HG02981 (cell line): Measurements from ENCODE around the gene PLCB4.
"Not testable (repeated sequence)": the region's sequence is repeated elsewhere in the genome, so short reads cannot be mapped to it uniquely, and the experiment has no call there.

Experiments used
- ATAC-seq: cut with Tn5 transposase; IDR thresholded peaks from one replicate; pipeline ENCODE4 v1.9.1; 2021; ENCODE audit warnings: mild to moderate bottlenecking, moderate library complexity; ENCODE audit not compliant: unreplicated experiment

Gene PLCB4

DNA sequence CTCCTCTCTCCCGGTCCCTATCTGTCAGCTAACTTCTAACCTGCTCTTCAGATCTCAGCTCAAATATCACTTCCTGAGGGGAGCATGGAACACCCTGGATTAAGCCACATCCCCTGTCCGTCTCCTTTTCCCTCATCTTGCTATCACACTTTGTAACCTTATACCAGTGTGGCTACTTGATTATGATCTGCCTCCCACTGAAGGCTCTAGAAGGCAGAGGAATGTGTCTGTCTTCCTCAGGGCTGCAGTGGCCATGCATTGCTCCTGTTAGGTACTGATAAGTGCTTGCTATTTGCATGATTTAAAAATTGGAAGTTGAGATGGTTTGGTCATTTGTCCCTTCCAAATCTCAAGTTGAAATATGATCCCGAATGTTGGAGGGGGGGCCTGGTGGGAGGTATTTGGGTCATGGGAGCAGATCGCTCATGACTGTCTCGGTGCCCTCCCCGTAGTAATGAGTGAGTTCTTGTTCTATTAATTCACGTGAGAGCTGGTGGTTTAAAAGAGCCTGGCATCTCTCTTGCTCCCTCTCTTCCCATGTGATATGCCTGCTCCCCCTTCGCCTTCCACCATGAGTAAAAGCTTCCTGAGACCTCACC lies 71.4 kb downstream of the PLCB4 start:
- no peak for ATAC-seq

DNA sequence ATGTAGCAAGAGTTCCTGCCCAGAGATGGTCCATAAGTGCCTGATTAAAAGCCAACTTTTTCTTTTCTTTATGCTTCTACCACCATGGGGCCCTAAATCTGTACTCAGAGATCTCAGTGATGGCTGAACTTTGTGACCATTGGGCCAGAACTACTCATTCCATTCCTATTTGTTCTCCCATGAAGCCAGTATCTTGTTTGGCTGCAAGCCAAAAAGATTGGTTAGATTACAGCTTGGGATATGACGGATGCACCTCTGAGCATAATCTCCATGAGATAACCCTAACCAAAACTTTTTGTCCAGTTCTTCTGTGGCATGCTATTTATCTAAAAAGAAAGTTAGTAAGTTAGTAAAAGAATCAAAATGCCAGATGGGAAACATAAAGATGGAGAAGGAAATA lies 72.2 kb downstream of the PLCB4 start:
- ATAC-seq = no peak

DNA sequence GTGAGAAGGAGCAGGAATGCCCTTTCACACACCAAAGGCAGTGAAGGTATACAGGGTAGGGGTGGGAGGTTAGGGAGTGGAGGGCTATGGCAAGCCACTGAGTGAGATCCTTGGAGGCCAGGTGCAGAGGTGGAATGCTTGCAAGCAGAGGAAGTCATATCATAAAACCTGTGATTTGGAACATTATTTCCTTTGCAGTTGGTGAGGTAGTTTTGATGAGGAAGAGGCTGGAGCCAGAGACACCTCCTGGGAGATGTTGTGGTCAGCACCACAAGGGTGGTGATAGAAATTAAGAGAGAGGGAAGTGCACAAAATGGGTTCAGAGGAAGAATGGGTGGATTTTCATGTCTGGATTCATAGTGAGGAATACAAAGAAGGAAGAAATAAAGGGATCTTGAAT lies 73.0 kb downstream of the PLCB4 start:
- no peak for ATAC-seq

DNA sequence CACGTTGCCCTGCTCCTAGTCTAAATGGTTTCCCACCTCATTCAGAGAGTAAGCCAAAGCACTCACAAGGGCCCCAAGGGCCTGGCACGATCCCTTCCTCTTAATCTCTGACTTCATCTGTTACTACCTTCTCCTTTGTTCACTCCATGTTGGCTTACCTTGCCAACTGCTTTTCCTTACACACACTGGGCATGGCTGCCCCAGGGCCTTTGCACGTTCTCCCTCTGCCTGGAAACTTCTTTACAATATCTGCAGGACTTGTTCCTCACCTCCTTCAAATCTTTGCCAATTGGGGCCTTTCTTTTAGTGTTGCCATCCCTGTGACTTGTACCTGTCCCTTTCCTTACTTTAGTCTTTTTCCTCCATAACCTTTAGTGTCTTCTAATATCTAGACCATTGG lies 73.9 kb downstream of the PLCB4 start:
- ATAC-seq = no peak

DNA sequence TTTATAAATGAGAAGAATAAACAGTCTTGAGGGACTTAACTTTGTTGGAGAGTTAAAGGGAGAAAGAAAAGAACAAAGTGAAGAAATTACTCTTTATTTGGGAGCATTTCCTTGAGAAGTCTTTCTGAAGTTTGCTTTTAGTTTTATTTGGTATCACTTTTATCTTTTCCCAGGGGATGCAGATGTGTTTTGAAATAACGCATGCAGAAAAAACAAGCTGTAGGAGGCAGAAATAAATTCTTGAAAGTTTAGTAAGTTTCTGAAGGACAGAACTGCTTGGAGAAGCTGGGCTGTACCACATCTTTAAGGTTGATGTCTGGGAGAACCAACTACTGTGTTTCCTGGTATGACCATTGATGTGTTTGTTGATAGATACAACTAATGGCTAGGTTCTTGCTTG lies 75.0 kb downstream of the PLCB4 start:
- ATAC-seq = no peak

DNA sequence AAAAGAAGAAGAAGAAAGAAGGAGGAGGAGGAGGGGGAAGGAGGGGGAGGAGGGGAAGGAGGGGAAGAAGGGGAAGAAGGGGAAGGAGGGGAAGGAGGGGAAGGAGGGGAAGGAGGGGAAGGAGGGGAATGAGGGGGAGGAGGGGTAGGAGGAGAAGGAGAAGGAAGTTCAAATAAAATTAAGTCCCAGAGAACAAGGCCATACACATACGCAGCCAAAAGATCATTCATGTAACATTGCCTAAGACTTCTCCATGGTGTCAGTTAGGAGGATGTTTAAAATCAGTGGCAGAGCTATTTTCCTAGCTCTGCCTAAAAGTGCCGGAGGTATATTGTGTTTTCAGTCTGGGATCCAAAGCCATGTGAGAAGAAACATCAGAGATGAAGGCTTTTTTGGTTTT lies 75.8 kb downstream of the PLCB4 start:
- ATAC-seq = no peak

DNA sequence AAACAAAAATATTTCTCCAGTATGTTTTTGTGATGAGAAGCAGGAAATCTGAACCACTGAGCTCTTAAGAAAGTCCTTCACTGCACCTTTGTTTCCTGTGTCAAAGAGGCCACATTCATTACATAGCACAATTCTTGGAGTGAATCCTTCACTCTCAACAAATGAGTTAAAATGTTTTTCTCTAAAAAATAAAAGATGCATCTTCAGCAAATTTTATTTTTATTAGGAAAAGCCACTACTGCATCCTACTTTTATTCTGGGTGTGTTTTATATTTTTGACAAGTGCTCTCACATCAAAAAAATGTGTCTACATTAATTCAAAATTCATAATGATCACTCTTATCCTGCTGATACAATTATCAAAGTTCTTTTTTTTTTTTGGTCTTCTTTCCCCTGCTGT lies 76.3 kb downstream of the PLCB4 start:
- no peak for ATAC-seq

DNA sequence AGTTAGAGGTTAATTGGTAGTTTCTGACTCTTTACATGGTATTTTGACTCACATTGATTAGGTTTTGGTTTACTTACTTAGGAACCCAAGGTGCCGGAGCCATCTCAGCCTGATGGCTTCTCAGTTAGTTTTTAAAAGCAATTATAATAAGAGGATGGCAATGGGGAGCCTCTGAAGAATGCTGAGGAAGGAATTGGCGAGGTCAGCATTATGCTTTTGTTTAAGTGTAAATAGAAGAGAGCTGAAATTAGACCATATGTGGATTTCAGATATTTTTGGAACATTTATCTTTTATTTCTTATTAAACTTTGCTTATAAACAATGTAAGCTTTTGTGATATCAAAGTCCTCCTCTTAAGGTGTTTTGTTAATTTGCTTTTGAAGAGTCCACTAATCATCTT lies 77.8 kb downstream of the PLCB4 start:
- no peak for ATAC-seq

DNA sequence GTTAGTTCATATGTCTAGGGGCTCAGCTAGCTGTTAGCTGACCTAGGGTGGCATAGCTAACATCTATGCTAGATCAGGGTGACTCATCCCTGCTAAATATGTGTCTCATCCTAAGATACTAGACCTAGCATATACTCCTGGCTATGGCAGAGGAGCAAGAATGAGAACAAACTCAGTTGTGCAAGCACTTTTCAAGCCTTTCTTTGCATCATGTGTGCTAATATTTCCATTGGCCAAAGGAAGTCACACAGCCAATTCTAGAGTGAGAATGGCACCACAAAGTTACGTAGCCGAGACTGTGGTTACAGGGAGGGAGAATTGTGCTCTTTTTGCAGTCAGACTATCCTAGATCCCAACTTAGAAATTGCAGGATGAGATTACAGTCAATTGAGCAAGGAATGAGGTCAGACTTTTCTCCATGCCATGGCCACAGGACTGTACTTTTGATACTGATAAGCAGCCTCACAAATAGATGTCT lies 78.7 kb downstream of the PLCB4 start:
- no peak for ATAC-seq

DNA sequence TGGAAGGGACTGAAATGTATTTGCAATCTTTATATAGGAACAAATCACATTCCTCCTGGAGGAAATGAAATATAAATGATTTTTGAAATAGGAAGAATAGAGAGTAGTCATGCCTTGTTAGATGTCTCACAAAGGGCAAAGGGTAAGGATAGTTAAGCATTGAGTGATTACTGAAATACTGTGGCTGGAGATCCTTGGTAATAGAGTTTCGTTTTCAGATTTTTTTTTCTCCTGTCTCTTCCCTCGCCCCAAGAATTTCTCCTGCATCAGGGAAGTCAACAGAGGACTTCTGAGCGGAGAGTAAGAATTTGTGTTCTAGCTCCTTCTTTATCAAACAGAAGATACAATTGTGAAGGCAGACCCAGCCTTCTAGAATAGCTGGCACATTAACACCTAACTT lies 79.4 kb downstream of the PLCB4 start:
- ATAC-seq = no peak

DNA sequence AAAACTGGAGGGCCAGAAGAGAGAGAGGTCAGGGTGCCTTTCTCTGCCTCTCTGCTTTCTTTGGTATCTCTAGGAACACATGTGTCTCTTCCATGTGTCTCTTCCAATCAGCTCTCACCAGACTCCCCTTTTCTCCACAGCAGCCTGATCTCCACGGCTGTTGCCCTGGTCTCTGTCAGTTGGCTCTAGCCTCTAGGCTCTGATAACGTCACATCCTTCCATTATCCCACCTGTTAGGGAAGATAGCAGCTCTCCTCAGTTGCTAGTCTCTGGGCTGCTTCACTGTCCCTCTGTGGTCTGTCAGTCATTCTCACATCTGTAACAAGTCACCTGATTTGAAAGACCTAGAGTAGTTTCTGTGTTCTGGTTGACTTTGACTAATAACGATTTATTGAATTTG lies 80.2 kb downstream of the PLCB4 start:
- no peak for ATAC-seq

DNA sequence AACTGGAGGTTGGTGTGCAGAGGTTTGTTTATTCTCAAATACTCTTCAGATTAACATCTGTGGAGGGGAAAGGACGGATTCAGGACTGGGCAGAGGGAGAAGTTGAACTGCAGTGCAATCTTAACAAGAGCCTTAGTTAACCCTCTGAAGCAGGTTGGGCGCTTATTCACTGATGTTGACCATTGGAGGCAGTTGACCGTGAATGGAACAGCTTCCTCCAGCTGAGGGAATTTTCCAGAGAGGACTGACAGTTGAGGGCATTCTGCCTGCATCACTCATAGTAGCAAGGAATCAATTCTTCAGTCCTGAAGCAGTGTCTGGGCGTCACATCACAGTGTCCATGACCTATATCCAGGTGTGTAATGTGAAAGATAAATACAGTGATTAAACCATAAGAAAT lies 80.9 kb downstream of the PLCB4 start:
- ATAC-seq = no peak

DNA sequence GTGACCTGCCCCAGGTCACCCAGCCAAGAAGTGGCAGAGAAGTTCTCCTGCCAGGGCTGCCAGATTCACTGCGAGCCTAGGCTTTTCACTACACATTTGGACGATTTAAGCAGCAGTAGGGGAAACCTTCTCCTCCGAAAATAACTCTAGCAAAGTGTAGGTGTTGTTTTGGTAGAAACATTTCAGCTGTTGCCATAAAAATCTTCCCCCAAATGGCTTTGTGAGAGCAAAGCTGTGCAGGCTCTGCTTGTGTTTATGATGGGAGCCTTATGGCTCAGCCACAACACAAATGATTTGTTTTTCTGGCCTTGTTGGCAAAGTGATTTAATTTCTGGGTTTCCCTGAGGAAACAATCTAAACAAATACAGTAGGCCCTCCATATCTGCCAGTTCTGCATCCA lies 81.8 kb downstream of the PLCB4 start:
- no peak for ATAC-seq

DNA sequence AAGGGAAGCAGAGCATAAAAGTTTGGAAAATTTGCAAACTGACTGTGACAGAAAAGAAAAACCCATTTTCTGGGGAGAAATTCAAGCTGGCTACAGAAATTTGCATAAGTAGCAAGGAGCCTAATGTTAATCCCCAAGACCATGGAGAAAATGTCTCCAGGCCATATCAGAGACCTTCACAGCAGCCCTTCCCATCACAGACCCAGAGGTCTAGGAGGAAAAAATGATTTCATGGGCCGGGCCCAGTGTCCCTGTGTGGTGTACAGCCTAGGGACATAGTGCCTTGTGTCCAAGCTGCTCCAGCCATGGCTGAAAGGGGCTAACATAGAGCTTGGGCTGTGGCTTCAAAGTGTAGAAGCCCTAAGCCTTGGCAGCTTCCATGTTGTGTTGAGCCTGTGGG lies 83.3 kb downstream of the PLCB4 start:
- ATAC-seq = not testable (repeated sequence)

DNA sequence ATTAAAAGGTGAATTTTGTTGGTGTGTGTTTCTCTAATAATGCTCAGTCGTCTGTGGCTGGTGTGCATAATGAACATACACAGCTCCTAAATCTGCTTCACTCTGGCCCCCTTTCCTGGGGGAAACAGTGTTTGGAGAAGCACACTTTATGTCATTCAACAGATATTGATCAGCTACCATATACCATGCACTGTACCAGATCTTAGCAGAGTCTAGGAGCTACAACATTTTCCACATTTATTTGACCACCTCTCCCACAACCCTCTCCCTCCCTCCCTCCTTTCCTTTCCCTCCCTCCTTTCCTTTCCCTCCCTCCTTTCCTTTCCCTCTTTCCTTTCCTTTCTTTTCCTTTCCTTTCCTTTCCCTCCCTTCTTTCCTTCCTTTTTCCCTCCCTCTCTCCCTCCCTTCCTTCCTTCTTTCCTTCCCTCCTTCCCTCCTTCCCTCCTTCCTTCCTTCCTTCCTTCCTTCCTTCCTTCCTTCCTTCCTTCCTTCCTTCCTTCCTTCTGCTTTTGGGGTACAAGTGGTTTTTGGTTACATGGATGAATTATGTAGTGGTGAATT lies 85.7 kb downstream of the PLCB4 start:
- ATAC-seq = no peak

DNA sequence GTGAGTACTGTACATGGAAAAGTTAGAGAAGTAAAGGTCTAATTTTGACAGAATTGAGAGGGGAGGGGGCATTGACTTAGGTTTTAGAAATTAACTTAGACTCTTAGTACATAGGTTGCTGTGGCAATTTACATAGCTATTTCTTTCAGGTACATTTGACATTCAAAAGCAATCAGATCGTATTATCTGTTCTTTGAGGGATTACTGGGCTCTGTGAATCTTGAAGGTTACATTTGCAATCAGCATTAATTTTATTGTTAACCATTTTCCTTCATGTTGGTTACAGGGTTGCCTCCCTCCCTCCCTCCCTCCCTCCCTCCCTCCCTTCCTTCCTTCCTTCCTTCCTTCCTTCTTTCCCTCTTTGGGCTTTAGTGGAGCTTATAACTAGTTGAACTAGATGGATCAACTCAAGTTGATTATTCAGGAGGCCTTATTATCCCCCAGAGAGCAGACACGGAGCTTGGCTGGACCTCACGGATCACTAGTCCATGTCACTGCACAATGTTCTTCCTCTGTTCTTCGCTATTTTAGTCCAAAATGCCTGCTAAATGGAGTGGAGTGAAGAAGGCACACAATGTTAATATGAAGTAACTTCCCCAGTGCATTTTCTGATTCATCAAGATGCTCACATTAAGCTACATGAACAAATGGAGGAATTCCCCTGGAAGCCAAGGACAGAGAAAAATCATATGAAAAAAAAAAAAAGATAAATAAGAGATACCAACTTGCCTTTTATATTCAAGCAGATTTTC lies 87.8 kb downstream of the PLCB4 start:
- ATAC-seq = no peak

DNA sequence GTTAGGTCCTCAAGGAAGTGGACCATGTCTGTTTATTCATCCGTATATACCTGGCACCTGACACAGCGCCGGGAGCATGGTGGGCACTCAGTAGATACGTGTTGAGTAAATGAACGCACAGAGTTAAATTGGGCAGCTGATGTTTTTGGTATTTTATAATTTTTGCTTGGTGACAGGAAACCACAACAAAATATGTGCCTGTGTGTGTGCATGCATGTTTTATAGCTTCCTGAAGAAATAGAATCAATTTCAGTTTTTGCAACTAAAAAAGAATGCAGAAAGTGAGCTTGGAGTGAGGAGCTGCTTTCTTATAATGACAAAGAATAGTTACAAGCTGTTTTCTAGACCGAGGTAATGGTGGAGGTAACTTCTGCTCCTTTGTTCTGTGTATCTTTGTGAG lies 91.4 kb downstream of the PLCB4 start:
- no peak for ATAC-seq

DNA sequence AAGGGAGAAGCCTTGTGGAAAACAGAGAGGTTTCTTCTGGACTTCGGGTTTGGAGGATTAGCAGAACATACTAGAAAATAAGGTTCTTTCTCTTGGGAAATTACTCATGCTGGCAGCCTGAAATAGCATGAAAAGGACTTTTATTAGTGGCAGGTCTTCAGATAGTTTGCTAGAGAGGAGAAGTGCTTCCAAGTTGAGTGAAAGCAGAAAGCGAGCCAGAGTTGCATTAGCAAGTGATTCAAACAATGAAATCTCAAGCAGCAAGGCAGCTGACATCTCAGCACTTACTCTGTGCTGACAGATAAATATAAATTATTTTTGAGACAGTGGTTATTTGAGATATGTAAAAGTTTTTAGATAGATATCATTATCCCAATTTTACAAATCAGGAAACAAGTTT lies 91.9 kb downstream of the PLCB4 start:
- ATAC-seq = no peak

DNA sequence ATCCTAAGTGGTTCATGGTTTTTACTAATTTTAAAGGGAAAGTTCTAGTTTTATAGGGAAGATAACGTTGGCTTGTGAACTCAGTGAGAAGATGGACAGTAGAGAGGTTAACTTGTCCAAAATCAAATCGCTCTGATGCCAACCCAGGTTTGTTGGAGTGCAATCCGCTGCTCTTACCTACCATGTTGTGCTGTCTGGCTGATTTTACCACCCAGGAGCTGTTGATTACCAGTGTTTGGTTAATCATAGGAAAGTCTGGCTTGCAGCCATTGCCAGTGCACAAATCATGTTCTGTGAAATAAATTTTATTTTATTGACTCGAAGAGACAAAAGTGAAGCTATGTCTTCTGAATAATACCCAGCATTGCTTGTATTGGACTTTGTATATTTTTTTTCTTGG lies 92.4 kb downstream of the PLCB4 start:
- ATAC-seq = no peak

DNA sequence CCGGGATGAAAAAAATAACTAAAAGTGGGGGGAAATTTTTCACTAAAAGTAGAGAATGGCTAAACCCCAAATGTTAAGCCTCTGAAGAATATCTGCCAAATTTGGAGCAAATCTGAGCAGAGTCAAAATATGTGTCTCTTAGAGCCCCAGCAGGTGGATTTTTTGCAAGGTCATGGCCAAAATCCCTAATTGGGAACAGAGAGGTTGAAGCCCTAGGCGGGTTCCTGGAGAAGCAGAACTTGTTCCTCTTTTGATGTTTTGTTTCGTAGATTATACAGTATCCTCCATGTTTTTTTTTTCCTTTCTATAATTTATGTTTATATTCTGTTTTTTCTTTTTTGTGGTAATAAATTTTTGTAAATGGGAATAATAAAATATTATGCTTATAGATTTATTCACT lies 94.4 kb downstream of the PLCB4 start:
- ATAC-seq = no peak

DNA sequence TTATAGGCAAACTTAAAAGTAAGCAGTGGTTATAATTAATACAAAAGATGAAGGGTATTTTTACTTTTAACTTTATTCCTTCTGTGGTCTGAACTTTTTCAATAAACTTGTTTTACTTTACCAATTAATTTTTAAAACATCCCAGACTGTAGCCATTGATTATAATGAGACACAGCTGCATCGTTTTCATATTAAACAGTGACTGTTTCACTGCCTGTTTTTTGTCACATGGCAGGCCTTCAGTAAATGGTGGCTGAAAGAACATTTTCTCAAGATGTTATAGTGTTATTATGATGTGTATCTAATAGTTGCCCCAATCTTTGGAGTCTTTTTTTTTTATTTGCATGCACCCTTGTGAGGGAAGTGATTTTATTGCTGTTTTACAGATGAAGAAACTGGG lies 95.1 kb downstream of the PLCB4 start:
- no peak for ATAC-seq

DNA sequence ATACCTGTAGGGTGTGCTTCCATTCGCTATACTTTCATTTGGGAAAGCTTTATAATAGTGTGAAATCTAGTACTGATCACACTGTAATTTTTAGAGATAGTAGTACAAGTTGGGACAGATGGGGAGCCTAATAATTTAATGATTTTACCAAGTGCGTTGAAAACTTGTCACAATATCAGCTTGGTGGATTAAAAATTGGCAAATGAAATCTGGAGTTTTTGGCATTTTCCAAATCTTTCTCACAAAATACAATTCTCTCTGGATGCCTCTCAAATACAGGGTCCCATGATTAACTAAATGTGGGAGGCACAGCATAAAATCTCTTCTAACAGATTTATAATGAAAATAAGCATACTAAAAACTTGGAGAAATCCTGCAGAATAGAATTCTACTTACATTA lies 96.4 kb downstream of the PLCB4 start:
- ATAC-seq = no peak
